ENCODE data around the gene CLDN2. TPM values are rescaled to one million over a fixed set of nuclear protein-coding genes. Genes with fewer than 3 reads are reported as not detected.

CLDN2 gene
- total RNA-seq, 4 donors from 2014 or later, result 9.9 to 86.5 (median 36.0) TPM

- no peak overlapping the region for H3K4me3 ChIP-seq
- H3K4me1 ChIP-seq, result no peaks in the 10 kb centered on the region
- no peak overlapping the region for H3K27ac ChIP-seq
- no peaks in the 10 kb centered on the region for H3K36me3 ChIP-seq
- no peaks in the 10 kb centered on the region for H3K27me3 ChIP-seq
- no peaks in the 10 kb centered on the region for H3K9me3 ChIP-seq
- TF ChIP-seq CTCF (IDR thresholded peaks at IDR 0.05) (no peak), POLR2A (IDR thresholded peaks at IDR 0.05) (no peak)
- DNase-seq, result no peak
Observed at GRCh38 chrX:106940068-106940467, 19.9 kb downstream of the CLDN2 start.

GRCh38 chrX:106946464-106946863 is 26.3 kb downstream of the CLDN2 start:
- H3K4me1 ChIP-seq, result no peaks in the 10 kb centered on the region
- H3K27ac ChIP-seq, result no peak overlapping the region
- DNase-seq, result no peak
- TF ChIP-seq CTCF (IDR thresholded peaks at IDR 0.05), result no peak
- TF ChIP-seq POLR2A (IDR thresholded peaks at IDR 0.05), result no peak
- no peak overlapping the region for H3K4me3 ChIP-seq
- H3K27me3 ChIP-seq, result no peaks in the 10 kb centered on the region
- H3K9me3 ChIP-seq, result no peaks in the 10 kb centered on the region
- no peaks in the 10 kb centered on the region for H3K36me3 ChIP-seq

GRCh38 chrX:106948641-106949040 is 28.4 kb downstream of the CLDN2 start:
- Histone ChIP-seq H3K27ac (no peak overlapping the region), H3K4me3 (no peak overlapping the region), H3K27me3 (no peaks in the 10 kb centered on the region), H3K4me1 (no peaks in the 10 kb centered on the region), H3K9me3 (no peaks in the 10 kb centered on the region), H3K36me3 (no peaks in the 10 kb centered on the region)
- TF ChIP-seq POLR2A (IDR thresholded peaks at IDR 0.05), result no peak
- TF ChIP-seq CTCF (IDR thresholded peaks at IDR 0.05), result no peak
- DNase-seq, result no peak

GRCh38 chrX:106949366-106949765 is 29.2 kb downstream of the CLDN2 start:
- Histone ChIP-seq H3K27me3 (no peaks in the 10 kb centered on the region), H3K27ac (no peak overlapping the region), H3K4me3 (no peak overlapping the region), H3K9me3 (no peaks in the 10 kb centered on the region), H3K4me1 (no peaks in the 10 kb centered on the region), H3K36me3 (no peaks in the 10 kb centered on the region)
- TF ChIP-seq POLR2A (IDR thresholded peaks at IDR 0.05) (no peak), CTCF (IDR thresholded peaks at IDR 0.05) (no peak)
- no peak for DNase-seq

- no peak for DNase-seq
- H3K27me3 ChIP-seq, result no peaks in the 10 kb centered on the region
- no peaks in the 10 kb centered on the region for H3K36me3 ChIP-seq
- H3K27ac ChIP-seq, result no peak overlapping the region
- H3K4me1 ChIP-seq, result no peaks in the 10 kb centered on the region
- TF ChIP-seq CTCF (IDR thresholded peaks at IDR 0.05) (no peak), POLR2A (IDR thresholded peaks at IDR 0.05) (no peak)
- H3K4me3 ChIP-seq, result no peak overlapping the region
- H3K9me3 ChIP-seq, result no peaks in the 10 kb centered on the region
Observed at GRCh38 chrX:106950381-106950780, 30.2 kb downstream of the CLDN2 start.

- no peaks in the 10 kb centered on the region for H3K9me3 ChIP-seq
- TF ChIP-seq CTCF (IDR thresholded peaks at IDR 0.05) (no peak), POLR2A (IDR thresholded peaks at IDR 0.05) (no peak)
- DNase-seq, result no peak
- no peaks in the 10 kb centered on the region for H3K4me1 ChIP-seq
- H3K36me3 ChIP-seq, result no peaks in the 10 kb centered on the region
- H3K27ac ChIP-seq, result no peak overlapping the region
- no peak overlapping the region for H3K4me3 ChIP-seq
- H3K27me3 ChIP-seq, result no peaks in the 10 kb centered on the region
Observed at GRCh38 chrX:106951230-106951629, 31.0 kb downstream of the CLDN2 start.
